HEK293 (cell line): ENCODE results near the gene POLD4.

Source experiments
- CTCF ChIA-PET: fragments of 350-600 bp; formaldehyde crosslinking; extraction: SDS; loops from one replicate; lab custom pipeline; 2021; ENCODE audit warnings: antibody characterized with exemption; lab: Yijun Ruan, JAX
- POLR2A ChIA-PET: fragments of 300-600 bp; formaldehyde crosslinking; extraction: SDS; loops from one replicate; lab custom pipeline; 2020; ENCODE audit warnings: antibody characterized with exemption, inconsistent platforms; lab: Yijun Ruan, JAX
- H3K27ac ChIP-seq: fragments of 200-500 bp; sonication (Bioruptor generic); 2 replicates; pipeline ENCODE4 v1.5.1; 2014; ENCODE audit warnings: low read depth, low read length, control low read depth, inconsistent platforms; ENCODE audit errors: extremely low read depth
- H3K36me3 ChIP-seq, 2 experiments: fragments of 200-500 bp in 1 of 2; sonication (Bioruptor generic) in 1 of 2; 1 replicate in 1 of 2; 2 replicates in 1 of 2; pipeline ENCODE4 v1.5.1; 2014 to 2017; ENCODE audit warnings: inconsistent platforms in 2 of 2, low read length in 2 of 2; ENCODE audit not compliant: control insufficient read depth in 2 of 2, insufficient read depth in 1 of 2
- H3K4me1 ChIP-seq: fragments of 200-500 bp; sonication (Bioruptor generic); 2 replicates; pipeline ENCODE4 v1.5.1; 2014; ENCODE audit warnings: mild to moderate bottlenecking, low read length, inconsistent platforms; ENCODE audit not compliant: control insufficient read depth, insufficient read depth
- H3K4me3 ChIP-seq: 2 replicates; pipeline ENCODE4 v1.5.1; 2011; ENCODE audit warnings: low read depth, mild to moderate bottlenecking, control low read depth, low read length, moderate library complexity
- H3K9me3 ChIP-seq: fragments of 200-500 bp; sonication (Bioruptor generic); 2 replicates; pipeline ENCODE4 v1.5.1; 2014; ENCODE audit warnings: low read depth, low read length, inconsistent platforms; ENCODE audit not compliant: control insufficient read depth, insufficient read depth
- EGR2 ChIP-seq: fragments of 450-650 bp; formaldehyde crosslinking; IDR thresholded peaks from 2 replicates; pipeline ENCODE4 v1.5.1; 2016; ENCODE audit warnings: low read depth, missing biosample characterization, missing genetic modification characterization
- GLI2 ChIP-seq: fragments of 450-650 bp; formaldehyde crosslinking; IDR thresholded peaks from 2 replicates; pipeline ENCODE4; 2017; ENCODE audit warnings: missing biosample characterization, missing genetic modification characterization, low read depth, borderline replicate concordance
- IKZF3 ChIP-seq: fragments of 450-650 bp; IDR thresholded peaks from 2 replicates; pipeline ENCODE4 v1.5.0; 2018; ENCODE audit warnings: missing biosample characterization, mild to moderate bottlenecking, missing genetic modification characterization, moderate library complexity
- MYNN ChIP-seq: fragments of 450-650 bp; formaldehyde crosslinking; IDR thresholded peaks from 2 replicates; pipeline ENCODE4 v1.5.1; 2016; ENCODE audit warnings: missing biosample characterization, missing genetic modification characterization, borderline replicate concordance
- OSR2 ChIP-seq: fragments of 450-650 bp; formaldehyde crosslinking; IDR thresholded peaks from 2 replicates; pipeline ENCODE4 v1.5.1; 2016; ENCODE audit warnings: missing biosample characterization, missing genetic modification characterization
- SP2 ChIP-seq: fragments of 450-650 bp; formaldehyde crosslinking; IDR thresholded peaks from 2 replicates; pipeline ENCODE4 v1.5.1; 2016; ENCODE audit warnings: missing biosample characterization, missing genetic modification characterization
- ZFHX2 ChIP-seq: fragments of 450-650 bp; formaldehyde crosslinking; conservative IDR thresholded peaks from 2 replicates; pipeline ENCODE4 v1.5.1; 2016; ENCODE audit warnings: missing biosample characterization, missing genetic modification characterization
- ZNF10 ChIP-seq: fragments of 450-650 bp; formaldehyde crosslinking; IDR thresholded peaks from 2 replicates; pipeline ENCODE4 v1.5.1; 2017; ENCODE audit warnings: missing biosample characterization, missing genetic modification characterization
- ZNF521 ChIP-seq: fragments of 450-650 bp; formaldehyde crosslinking; IDR thresholded peaks from 2 replicates; pipeline ENCODE4 v1.5.1; 2017; ENCODE audit warnings: missing biosample characterization, mild to moderate bottlenecking, missing genetic modification characterization
- ZNF596 ChIP-seq: fragments of 450-650 bp; IDR thresholded peaks from 2 replicates; pipeline ENCODE4 v1.5.0; 2018; ENCODE audit warnings: missing biosample characterization, mild to moderate bottlenecking, missing genetic modification characterization, moderate library complexity
- ZNF626 ChIP-seq: fragments of 450-650 bp; sonication (Bioruptor Pico); formaldehyde crosslinking; IDR thresholded peaks from 2 replicates; pipeline ENCODE4 v1.5.1; 2018; ENCODE audit warnings: missing biosample characterization, missing genetic modification characterization, inconsistent platforms
- ZNF629 ChIP-seq: fragments of 450-650 bp; formaldehyde crosslinking; IDR thresholded peaks from 2 replicates; pipeline ENCODE4 v1.5.1; 2017; ENCODE audit warnings: missing biosample characterization, missing genetic modification characterization
- TF ChIP-seq, protein P1 (sequence below): fragments of 450-650 bp; IDR thresholded peaks from 2 replicates; pipeline ENCODE4 v1.5.1; 2018; ENCODE audit warnings: missing biosample characterization, mild to moderate bottlenecking, missing genetic modification characterization
- TF ChIP-seq, protein P2 (sequence below): fragments of 450-650 bp; formaldehyde crosslinking; IDR thresholded peaks from 2 replicates; pipeline ENCODE4 v1.5.1; 2017; ENCODE audit warnings: missing biosample characterization, missing genetic modification characterization
- TF ChIP-seq, protein P3 (sequence below): fragments of 450-650 bp; formaldehyde crosslinking; IDR thresholded peaks from 2 replicates; pipeline ENCODE4 v1.5.1; 2016; ENCODE audit warnings: missing biosample characterization, missing genetic modification characterization
- TF ChIP-seq, protein P4 (sequence below): fragments of 450-650 bp; formaldehyde crosslinking; IDR thresholded peaks from 2 replicates; pipeline ENCODE4 v1.5.1; 2017; ENCODE audit warnings: missing biosample characterization, missing genetic modification characterization

POLD4 gene

GRCh38 chr11:67375320-67376055, 22.1 kb upstream of the POLD4 start:
- peaks cover 3% of the 10 kb centered on the region; the same call in 1 of the 2 replicates for H3K4me1 ChIP-seq
- no peaks in the 10 kb centered on the region for H3K9me3 ChIP-seq
- no peak overlapping the region for H3K27ac ChIP-seq
- TF ChIP-seq IKZF3 (no peak), EGR2 (tag by site-specific recombination) (peak; percentile 73), ZFHX2 (tag by site-specific recombination) (peak; percentile 65; the same call in 1 of the 2 replicates), ZNF521 (tag by site-specific recombination) (no peak), ZNF626 (tag by site-specific recombination) (no peak), SP2 (peak; percentile 19; the same call in 1 of the 2 replicates), MYNN (tag by site-specific recombination) (no peak), ZNF629 (no peak)
- TF ChIP-seq, protein P1, sequence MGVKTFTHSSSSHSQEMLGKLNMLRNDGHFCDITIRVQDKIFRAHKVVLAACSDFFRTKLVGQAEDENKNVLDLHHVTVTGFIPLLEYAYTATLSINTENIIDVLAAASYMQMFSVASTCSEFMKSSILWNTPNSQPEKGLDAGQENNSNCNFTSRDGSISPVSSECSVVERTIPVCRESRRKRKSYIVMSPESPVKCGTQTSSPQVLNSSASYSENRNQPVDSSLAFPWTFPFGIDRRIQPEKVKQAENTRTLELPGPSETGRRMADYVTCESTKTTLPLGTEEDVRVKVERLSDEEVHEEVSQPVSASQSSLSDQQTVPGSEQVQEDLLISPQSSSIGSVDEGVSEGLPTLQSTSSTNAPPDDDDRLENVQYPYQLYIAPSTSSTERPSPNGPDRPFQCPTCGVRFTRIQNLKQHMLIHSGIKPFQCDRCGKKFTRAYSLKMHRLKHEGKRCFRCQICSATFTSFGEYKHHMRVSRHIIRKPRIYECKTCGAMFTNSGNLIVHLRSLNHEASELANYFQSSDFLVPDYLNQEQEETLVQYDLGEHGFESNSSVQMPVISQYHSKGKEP (tag by site-specific recombination) = no peak
- TF ChIP-seq, protein P2, sequence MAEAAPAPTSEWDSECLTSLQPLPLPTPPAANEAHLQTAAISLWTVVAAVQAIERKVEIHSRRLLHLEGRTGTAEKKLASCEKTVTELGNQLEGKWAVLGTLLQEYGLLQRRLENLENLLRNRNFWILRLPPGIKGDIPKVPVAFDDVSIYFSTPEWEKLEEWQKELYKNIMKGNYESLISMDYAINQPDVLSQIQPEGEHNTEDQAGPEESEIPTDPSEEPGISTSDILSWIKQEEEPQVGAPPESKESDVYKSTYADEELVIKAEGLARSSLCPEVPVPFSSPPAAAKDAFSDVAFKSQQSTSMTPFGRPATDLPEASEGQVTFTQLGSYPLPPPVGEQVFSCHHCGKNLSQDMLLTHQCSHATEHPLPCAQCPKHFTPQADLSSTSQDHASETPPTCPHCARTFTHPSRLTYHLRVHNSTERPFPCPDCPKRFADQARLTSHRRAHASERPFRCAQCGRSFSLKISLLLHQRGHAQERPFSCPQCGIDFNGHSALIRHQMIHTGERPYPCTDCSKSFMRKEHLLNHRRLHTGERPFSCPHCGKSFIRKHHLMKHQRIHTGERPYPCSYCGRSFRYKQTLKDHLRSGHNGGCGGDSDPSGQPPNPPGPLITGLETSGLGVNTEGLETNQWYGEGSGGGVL (tag by site-specific recombination) = peak; percentile 76
- TF ChIP-seq, protein P3, sequence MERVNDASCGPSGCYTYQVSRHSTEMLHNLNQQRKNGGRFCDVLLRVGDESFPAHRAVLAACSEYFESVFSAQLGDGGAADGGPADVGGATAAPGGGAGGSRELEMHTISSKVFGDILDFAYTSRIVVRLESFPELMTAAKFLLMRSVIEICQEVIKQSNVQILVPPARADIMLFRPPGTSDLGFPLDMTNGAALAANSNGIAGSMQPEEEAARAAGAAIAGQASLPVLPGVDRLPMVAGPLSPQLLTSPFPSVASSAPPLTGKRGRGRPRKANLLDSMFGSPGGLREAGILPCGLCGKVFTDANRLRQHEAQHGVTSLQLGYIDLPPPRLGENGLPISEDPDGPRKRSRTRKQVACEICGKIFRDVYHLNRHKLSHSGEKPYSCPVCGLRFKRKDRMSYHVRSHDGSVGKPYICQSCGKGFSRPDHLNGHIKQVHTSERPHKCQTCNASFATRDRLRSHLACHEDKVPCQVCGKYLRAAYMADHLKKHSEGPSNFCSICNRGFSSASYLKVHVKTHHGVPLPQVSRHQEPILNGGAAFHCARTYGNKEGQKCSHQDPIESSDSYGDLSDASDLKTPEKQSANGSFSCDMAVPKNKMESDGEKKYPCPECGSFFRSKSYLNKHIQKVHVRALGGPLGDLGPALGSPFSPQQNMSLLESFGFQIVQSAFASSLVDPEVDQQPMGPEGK (tag by site-specific recombination) = 0 out of 2 replicates have a peak, but pooled peaks have one; percentile 17
- TF ChIP-seq, protein P4, sequence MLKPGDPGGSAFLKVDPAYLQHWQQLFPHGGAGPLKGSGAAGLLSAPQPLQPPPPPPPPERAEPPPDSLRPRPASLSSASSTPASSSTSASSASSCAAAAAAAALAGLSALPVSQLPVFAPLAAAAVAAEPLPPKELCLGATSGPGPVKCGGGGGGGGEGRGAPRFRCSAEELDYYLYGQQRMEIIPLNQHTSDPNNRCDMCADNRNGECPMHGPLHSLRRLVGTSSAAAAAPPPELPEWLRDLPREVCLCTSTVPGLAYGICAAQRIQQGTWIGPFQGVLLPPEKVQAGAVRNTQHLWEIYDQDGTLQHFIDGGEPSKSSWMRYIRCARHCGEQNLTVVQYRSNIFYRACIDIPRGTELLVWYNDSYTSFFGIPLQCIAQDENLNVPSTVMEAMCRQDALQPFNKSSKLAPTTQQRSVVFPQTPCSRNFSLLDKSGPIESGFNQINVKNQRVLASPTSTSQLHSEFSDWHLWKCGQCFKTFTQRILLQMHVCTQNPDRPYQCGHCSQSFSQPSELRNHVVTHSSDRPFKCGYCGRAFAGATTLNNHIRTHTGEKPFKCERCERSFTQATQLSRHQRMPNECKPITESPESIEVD (tag by site-specific recombination) = no peak
- TF ChIP-seq, all 188 proteins: peak for 5
- CTCF ChIA-PET = interaction anchor here (3.0 to 30.4 kb wide), 3 partner anchors 6 to 29 kb away, joined by 10 to 898 read pairs (median 898); partner anchors contain the start of genes CLCF1, POLD4 and RAD9A
- POLR2A ChIA-PET = interaction anchor here (1.2 to 4.2 kb wide), 2 partner anchors 17 to 21 kb away, joined by 7 to 30 read pairs; partner anchors contain the start of gene POLD4
- Histone ChIP-seq H3K36me3 (no peaks in the 10 kb centered on the region), H3K4me3 (no peak overlapping the region)

GRCh38 chr11:67374571-67375281, 21.4 kb upstream of the POLD4 start:
- Histone ChIP-seq H3K27ac (no peak overlapping the region), H3K36me3 (no peaks in the 10 kb centered on the region), H3K9me3 (no peaks in the 10 kb centered on the region), H3K4me1 (peaks cover 3% of the 10 kb centered on the region; the same call in 1 of the 2 replicates), H3K4me3 (no peak overlapping the region)
- ChIA-PET CTCF (interaction anchor here (1.1 to 30.4 kb wide), 3 partner anchors 7 to 29 kb away, joined by 5 to 898 read pairs (median 898); partner anchors contain the start of genes CLCF1, POLD4 and RAD9A), POLR2A (interaction anchor here (0.9 to 4.2 kb wide), 6 partner anchors 8 to 256 kb away, joined by 3 to 30 read pairs (median 5); partner anchors contain the start of genes POLD4 and PPP1CA)
- TF ChIP-seq GLI2 (no peak), OSR2 (tag by site-specific recombination) (no peak), ZNF596 (tag by site-specific recombination) (no peak), ZNF10 (tag by site-specific recombination) (peak; percentile 60; the same call in 1 of the 2 replicates)
